ENCODE data around the gene SIRPB1. TPM values are rescaled to one million over a fixed set of nuclear protein-coding genes. Genes with fewer than 3 reads are reported as not detected.
"Not testable (repeated sequence)": the region's sequence is repeated elsewhere in the genome, so short reads cannot be mapped to it uniquely, and the experiment has no call there.

SIRPB1 gene
- total RNA-seq, 1 donor from 2014 or later: 0.96 TPM

DNA sequence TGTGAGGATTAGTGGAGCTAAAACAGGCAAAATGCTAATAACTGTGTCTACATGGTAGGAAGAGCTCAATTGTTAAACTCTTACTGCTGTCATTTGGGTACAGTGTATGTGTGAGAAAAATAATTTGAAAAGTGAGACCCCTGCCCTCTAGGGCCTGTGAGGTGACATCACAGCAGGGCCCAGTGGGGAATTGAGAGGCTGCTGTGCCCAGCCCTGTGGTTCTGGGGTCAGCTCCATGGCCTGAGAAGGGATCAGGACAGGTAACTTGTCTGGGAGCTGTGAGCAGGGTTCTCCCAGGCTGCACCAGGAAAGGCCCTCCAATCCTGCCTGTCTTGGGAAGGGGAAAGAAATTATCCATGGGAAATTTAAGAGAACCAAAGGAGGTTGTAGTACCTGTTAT is 1.3 kb downstream of the SIRPB1 start:
- Mint-ChIP-seq H3K4me3 (ENCODE audit: low read depth) (no peak overlapping the region), H3K4me1 (ENCODE audit: low read depth) (peaks cover 2% of the 10 kb centered on the region), H3K36me3 (ENCODE audit: insufficient read depth) (no peaks in the 10 kb centered on the region), H3K27ac (no peak overlapping the region), H3K27me3 (peaks cover 9% of the 10 kb centered on the region), H3K9me3 (ENCODE audit: low read depth) (no peaks in the 10 kb centered on the region)
- TF ChIP-seq, protein P1, sequence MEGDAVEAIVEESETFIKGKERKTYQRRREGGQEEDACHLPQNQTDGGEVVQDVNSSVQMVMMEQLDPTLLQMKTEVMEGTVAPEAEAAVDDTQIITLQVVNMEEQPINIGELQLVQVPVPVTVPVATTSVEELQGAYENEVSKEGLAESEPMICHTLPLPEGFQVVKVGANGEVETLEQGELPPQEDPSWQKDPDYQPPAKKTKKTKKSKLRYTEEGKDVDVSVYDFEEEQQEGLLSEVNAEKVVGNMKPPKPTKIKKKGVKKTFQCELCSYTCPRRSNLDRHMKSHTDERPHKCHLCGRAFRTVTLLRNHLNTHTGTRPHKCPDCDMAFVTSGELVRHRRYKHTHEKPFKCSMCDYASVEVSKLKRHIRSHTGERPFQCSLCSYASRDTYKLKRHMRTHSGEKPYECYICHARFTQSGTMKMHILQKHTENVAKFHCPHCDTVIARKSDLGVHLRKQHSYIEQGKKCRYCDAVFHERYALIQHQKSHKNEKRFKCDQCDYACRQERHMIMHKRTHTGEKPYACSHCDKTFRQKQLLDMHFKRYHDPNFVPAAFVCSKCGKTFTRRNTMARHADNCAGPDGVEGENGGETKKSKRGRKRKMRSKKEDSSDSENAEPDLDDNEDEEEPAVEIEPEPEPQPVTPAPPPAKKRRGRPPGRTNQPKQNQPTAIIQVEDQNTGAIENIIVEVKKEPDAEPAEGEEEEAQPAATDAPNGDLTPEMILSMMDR (IDR thresholded peaks at IDR 0.05; ENCODE audit: unreplicated experiment): no peak
- no peak for DNase-seq (ENCODE audit: low spot score, unreplicated experiment)

DNA sequence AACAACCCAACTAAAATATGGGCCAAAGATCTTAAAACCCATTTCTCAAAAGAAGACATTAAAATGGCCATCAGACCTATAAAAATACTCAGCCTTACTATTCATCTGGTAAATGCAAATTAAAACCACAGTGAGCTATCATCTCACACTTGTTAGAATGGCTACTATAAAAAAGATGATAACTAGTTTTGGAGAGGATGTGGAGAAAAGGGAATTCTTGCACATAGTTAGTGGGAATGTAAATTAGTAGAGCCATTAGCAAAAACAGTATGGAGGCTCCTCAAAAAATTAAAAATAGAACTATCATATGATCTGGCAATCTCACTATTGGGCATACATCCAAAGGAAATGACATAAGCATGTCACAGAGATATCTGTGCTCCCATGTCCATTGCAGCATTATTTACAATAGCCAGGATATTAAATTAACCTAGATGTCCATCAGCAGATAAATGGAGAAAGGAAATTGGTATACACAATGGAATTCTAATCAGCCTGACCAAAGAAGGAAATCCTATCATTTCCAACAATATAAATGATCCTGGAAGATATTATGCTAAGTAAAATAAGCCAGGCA is 2.9 kb downstream of the SIRPB1 start:
- H3K4me1 Mint-ChIP-seq (ENCODE audit: low read depth): no peaks in the 10 kb centered on the region
- no peaks in the 10 kb centered on the region for H3K36me3 Mint-ChIP-seq (ENCODE audit: insufficient read depth)
- H3K27ac Mint-ChIP-seq: no peak overlapping the region
- DNase-seq (ENCODE audit: low spot score, unreplicated experiment): no peak
- no peaks in the 10 kb centered on the region for H3K9me3 Mint-ChIP-seq (ENCODE audit: low read depth)
- peaks cover 6% of the 10 kb centered on the region for H3K27me3 Mint-ChIP-seq
- no peak overlapping the region for H3K4me3 Mint-ChIP-seq (ENCODE audit: low read depth)
- TF ChIP-seq, protein P1 (IDR thresholded peaks at IDR 0.05; ENCODE audit: unreplicated experiment): no peak

GRCh38 chr20:1610404-1610803 is 9.4 kb downstream of the SIRPB1 start:
- not testable (repeated sequence) for H3K27me3 Mint-ChIP-seq; H3K4me3 Mint-ChIP-seq (ENCODE audit: low read depth); H3K4me1 Mint-ChIP-seq (ENCODE audit: low read depth); H3K9me3 Mint-ChIP-seq (ENCODE audit: low read depth); H3K36me3 Mint-ChIP-seq (ENCODE audit: insufficient read depth); H3K27ac Mint-ChIP-seq; DNase-seq (ENCODE audit: low spot score, unreplicated experiment)

DNA sequence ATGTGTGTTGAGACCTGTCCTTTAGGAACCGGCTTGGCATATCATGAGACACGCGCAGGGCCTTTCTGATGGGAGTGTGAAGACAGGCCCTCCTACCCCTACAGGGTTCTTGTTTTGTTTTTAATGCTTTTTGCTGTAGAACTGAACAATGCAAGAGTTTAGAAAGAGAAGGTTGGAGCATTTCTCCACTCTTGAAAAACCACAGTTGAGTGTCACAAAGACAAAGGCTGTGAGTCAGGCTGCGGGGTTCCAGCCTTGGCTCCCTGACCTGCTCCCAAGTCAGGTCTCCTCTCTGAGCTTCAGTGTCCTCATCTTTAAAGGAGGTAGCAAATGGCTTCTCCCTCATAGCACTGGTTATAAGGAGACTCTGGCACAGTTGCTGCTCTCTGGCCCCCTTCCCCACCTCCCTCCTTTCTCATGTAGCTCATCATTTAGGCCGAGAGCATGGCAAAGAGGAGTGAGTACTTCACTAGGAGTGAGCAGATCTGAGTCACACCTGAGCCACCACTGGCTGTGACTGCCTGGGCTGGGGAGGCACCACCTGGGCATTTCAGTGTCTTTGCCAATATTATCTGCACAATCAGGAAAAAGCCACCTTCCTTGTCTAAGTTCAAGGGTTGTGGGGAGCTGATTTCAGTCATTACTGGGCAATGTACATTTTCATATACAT is 11.0 kb downstream of the SIRPB1 start:
- H3K36me3 Mint-ChIP-seq (ENCODE audit: insufficient read depth); DNase-seq (ENCODE audit: low spot score, unreplicated experiment); H3K4me1 Mint-ChIP-seq (ENCODE audit: low read depth); H3K27me3 Mint-ChIP-seq; H3K27ac Mint-ChIP-seq; H3K9me3 Mint-ChIP-seq (ENCODE audit: low read depth); H3K4me3 Mint-ChIP-seq (ENCODE audit: low read depth): not testable (repeated sequence)

DNA sequence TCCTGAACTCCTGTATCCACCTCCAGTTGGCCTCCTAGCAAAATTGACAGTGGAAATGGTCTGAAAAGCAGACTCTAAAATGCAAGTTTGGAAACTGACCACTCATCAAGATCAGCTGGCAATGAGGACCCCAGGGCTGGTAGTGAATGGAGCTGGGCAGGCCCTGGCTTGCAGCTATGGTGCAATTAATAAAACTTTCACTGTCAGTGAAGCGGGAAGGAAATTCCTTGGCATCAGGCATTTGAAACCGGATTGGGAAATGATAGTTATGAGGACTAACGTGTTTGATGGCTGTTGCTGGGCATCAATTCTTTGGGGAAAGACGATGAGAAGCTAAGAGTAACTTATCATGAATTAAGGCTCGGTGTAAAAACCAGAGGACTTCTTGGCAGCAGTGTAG is 19.1 kb downstream of the SIRPB1 start:
- TF ChIP-seq, protein P1 (IDR thresholded peaks at IDR 0.05; ENCODE audit: unreplicated experiment): no peak
- DNase-seq (ENCODE audit: low spot score, unreplicated experiment): no peak
- H3K4me1 Mint-ChIP-seq (ENCODE audit: low read depth): no peaks in the 10 kb centered on the region
- H3K9me3 Mint-ChIP-seq (ENCODE audit: low read depth): no peaks in the 10 kb centered on the region
- no peak overlapping the region for H3K4me3 Mint-ChIP-seq (ENCODE audit: low read depth)
- H3K36me3 Mint-ChIP-seq (ENCODE audit: insufficient read depth): no peaks in the 10 kb centered on the region
- H3K27ac Mint-ChIP-seq: no peak overlapping the region
- H3K27me3 Mint-ChIP-seq: no peaks in the 10 kb centered on the region

GRCh38 chr20:1595333-1595732 is 24.5 kb downstream of the SIRPB1 start:
- no peak for DNase-seq (ENCODE audit: low spot score, unreplicated experiment)

More at GRCh38 chr20:1595333-1595732, 24.5 kb downstream of the SIRPB1 start:
- H3K4me3 Mint-ChIP-seq (ENCODE audit: low read depth): no peak overlapping the region
- no peaks in the 10 kb centered on the region for H3K27me3 Mint-ChIP-seq
- no peaks in the 10 kb centered on the region for H3K36me3 Mint-ChIP-seq (ENCODE audit: insufficient read depth)
- no peaks in the 10 kb centered on the region for H3K4me1 Mint-ChIP-seq (ENCODE audit: low read depth)
- TF ChIP-seq, protein P1 (IDR thresholded peaks at IDR 0.05; ENCODE audit: unreplicated experiment): no peak
- no peak overlapping the region for H3K27ac Mint-ChIP-seq
- no peaks in the 10 kb centered on the region for H3K9me3 Mint-ChIP-seq (ENCODE audit: low read depth)

Measured in progenitor cell of endocrine pancreas (in vitro differentiated cells).